ENCODE measurements around the gene CDH6. TPM values are rescaled to one million over a fixed set of nuclear protein-coding genes. Genes with fewer than 3 reads are reported as not detected.

Gene CDH6
- total RNA-seq, 1 donor from 2014 or later, result 90.1 TPM

GRCh38 chr5:31335456-31335855 lies 142.0 kb downstream of the CDH6 start:
- FAIRE-seq, result no peak

GRCh38 chr5:31343946-31344345 lies 150.5 kb downstream of the CDH6 start:
- H3K4me1 ChIP-seq (ENCODE audit: insufficient read depth, low read length), result no peaks in the 10 kb centered on the region
- no peaks in the 10 kb centered on the region for H3K36me3 ChIP-seq (ENCODE audit: insufficient read depth, low read length)
- no peak overlapping the region for H3K27ac Mint-ChIP-seq (ENCODE audit: unreplicated experiment)
- TF ChIP-seq CTCF (IDR thresholded peaks at IDR 0.05; ENCODE audit: insufficient read depth, low read depth, low read length), result no peak
- TF ChIP-seq EZH2 (IDR thresholded peaks at IDR 0.05; ENCODE audit: insufficient read depth, low read length), result no peak
- H2AFZ ChIP-seq (ENCODE audit: low read depth, low read length), result no peak overlapping the region
- no peaks in the 10 kb centered on the region for H3K27me3 Mint-ChIP-seq (ENCODE audit: low read depth, unreplicated experiment)
- no peak overlapping the region for H3K4me2 ChIP-seq (ENCODE audit: low read length)
- no peak overlapping the region for H3K27ac ChIP-seq (ENCODE audit: low read depth, low read length)
- no peak overlapping the region for H3K9ac ChIP-seq (ENCODE audit: low read length)
- no peaks in the 10 kb centered on the region for H3K27me3 ChIP-seq (ENCODE audit: insufficient read depth, low read length)
- FAIRE-seq (no peak), DNase-seq (ENCODE audit: low read depth) (no peak)
- no peak overlapping the region for H3K4me3 ChIP-seq (ENCODE audit: insufficient read depth, low read depth, low read length)
- no peaks in the 10 kb centered on the region for H3K36me3 Mint-ChIP-seq (ENCODE audit: low read depth, unreplicated experiment)
- H3K4me1 Mint-ChIP-seq (ENCODE audit: low read depth, unreplicated experiment), result no peaks in the 10 kb centered on the region
- no peaks in the 10 kb centered on the region for H3K9me3 Mint-ChIP-seq (ENCODE audit: unreplicated experiment)
- H4K20me1 ChIP-seq (ENCODE audit: insufficient read depth, low read length), result no peaks in the 10 kb centered on the region
- H3K4me3 Mint-ChIP-seq (ENCODE audit: unreplicated experiment), result no peak overlapping the region
- H3K9me3 ChIP-seq (ENCODE audit: insufficient read depth, low read depth, low read length), result no peaks in the 10 kb centered on the region
- H3K79me2 ChIP-seq (ENCODE audit: insufficient read depth, low read length), result no peaks in the 10 kb centered on the region

More at GRCh38 chr5:31335456-31335855, 142.0 kb downstream of the CDH6 start:
- H3K4me1 ChIP-seq (ENCODE audit: insufficient read depth, low read length), result no peaks in the 10 kb centered on the region
- H3K4me1 Mint-ChIP-seq (ENCODE audit: low read depth, unreplicated experiment), result no peaks in the 10 kb centered on the region
- H4K20me1 ChIP-seq (ENCODE audit: insufficient read depth, low read length), result no peaks in the 10 kb centered on the region
- no peaks in the 10 kb centered on the region for H3K79me2 ChIP-seq (ENCODE audit: insufficient read depth, low read length)
- no peaks in the 10 kb centered on the region for H3K9me3 Mint-ChIP-seq (ENCODE audit: unreplicated experiment)
- no peak overlapping the region for H2AFZ ChIP-seq (ENCODE audit: low read depth, low read length)
- no peak overlapping the region for H3K27ac Mint-ChIP-seq (ENCODE audit: unreplicated experiment)
- H3K4me3 ChIP-seq (ENCODE audit: insufficient read depth, low read depth, low read length), result no peak overlapping the region
- H3K27me3 Mint-ChIP-seq (ENCODE audit: low read depth, unreplicated experiment), result no peaks in the 10 kb centered on the region
- no peak overlapping the region for H3K4me2 ChIP-seq (ENCODE audit: low read length)
- no peak overlapping the region for H3K27ac ChIP-seq (ENCODE audit: low read depth, low read length)
- H3K9me3 ChIP-seq (ENCODE audit: insufficient read depth, low read depth, low read length), result no peaks in the 10 kb centered on the region
- no peaks in the 10 kb centered on the region for H3K27me3 ChIP-seq (ENCODE audit: insufficient read depth, low read length)
- no peaks in the 10 kb centered on the region for H3K36me3 ChIP-seq (ENCODE audit: insufficient read depth, low read length)
- no peak for TF ChIP-seq CTCF (IDR thresholded peaks at IDR 0.05; ENCODE audit: insufficient read depth, low read depth, low read length)
- TF ChIP-seq EZH2 (IDR thresholded peaks at IDR 0.05; ENCODE audit: insufficient read depth, low read length), result no peak
- no peak overlapping the region for H3K9ac ChIP-seq (ENCODE audit: low read length)
- DNase-seq (ENCODE audit: low read depth), result no peak
- no peak overlapping the region for H3K4me3 Mint-ChIP-seq (ENCODE audit: unreplicated experiment)
- H3K36me3 Mint-ChIP-seq (ENCODE audit: low read depth, unreplicated experiment), result no peaks in the 10 kb centered on the region

- Mint-ChIP-seq H3K4me1 (ENCODE audit: low read depth, unreplicated experiment) (no peaks in the 10 kb centered on the region), H3K9me3 (ENCODE audit: unreplicated experiment) (no peaks in the 10 kb centered on the region), H3K27ac (ENCODE audit: unreplicated experiment) (no peak overlapping the region), H3K4me3 (ENCODE audit: unreplicated experiment) (no peak overlapping the region), H3K27me3 (ENCODE audit: low read depth, unreplicated experiment) (peaks cover 2% of the 10 kb centered on the region), H3K36me3 (ENCODE audit: low read depth, unreplicated experiment) (no peaks in the 10 kb centered on the region)
- no peak overlapping the region for H3K27ac ChIP-seq (ENCODE audit: low read depth, low read length)
- DNase-seq (ENCODE audit: low read depth) (no peak), FAIRE-seq (no peak)
- no peaks in the 10 kb centered on the region for H3K4me1 ChIP-seq (ENCODE audit: insufficient read depth, low read length)
- H3K27me3 ChIP-seq (ENCODE audit: insufficient read depth, low read length), result no peaks in the 10 kb centered on the region
- H3K9ac ChIP-seq (ENCODE audit: low read length), result no peak overlapping the region
- no peak overlapping the region for H3K4me3 ChIP-seq (ENCODE audit: insufficient read depth, low read depth, low read length)
- H3K9me3 ChIP-seq (ENCODE audit: insufficient read depth, low read depth, low read length), result no peaks in the 10 kb centered on the region
- no peaks in the 10 kb centered on the region for H4K20me1 ChIP-seq (ENCODE audit: insufficient read depth, low read length)
- TF ChIP-seq EZH2 (IDR thresholded peaks at IDR 0.05; ENCODE audit: insufficient read depth, low read length) (no peak), CTCF (IDR thresholded peaks at IDR 0.05; ENCODE audit: insufficient read depth, low read depth, low read length) (no peak)
- H2AFZ ChIP-seq (ENCODE audit: low read depth, low read length), result no peak overlapping the region
- no peaks in the 10 kb centered on the region for H3K79me2 ChIP-seq (ENCODE audit: insufficient read depth, low read length)
- no peaks in the 10 kb centered on the region for H3K36me3 ChIP-seq (ENCODE audit: insufficient read depth, low read length)
- no peak overlapping the region for H3K4me2 ChIP-seq (ENCODE audit: low read length)
Observed at GRCh38 chr5:31346896-31347551, 153.5 kb downstream of the CDH6 start.
